Measurements from ENCODE around the gene MYO15B. TPM values are rescaled to one million over a fixed set of nuclear protein-coding genes. Genes with fewer than 3 reads are reported as not detected.
A peak's percentile ranks its signal among the peaks of the same experiment; 100 is the strongest.
"Not testable (repeated sequence)": the region's sequence is repeated elsewhere in the genome, so short reads cannot be mapped to it uniquely, and the experiment has no call there.

Gene MYO15B
- total RNA-seq, 1 donor from 2014 or later, result 18.1 TPM

- DNase-seq (ENCODE audit: low spot score), result no peak
- H3K36me3 Mint-ChIP-seq (ENCODE audit: low read depth), result no peaks in the 10 kb centered on the region
- no peak overlapping the region for H3K27ac Mint-ChIP-seq
- no peak overlapping the region for H3K4me3 Mint-ChIP-seq
- no peaks in the 10 kb centered on the region for H3K27me3 Mint-ChIP-seq (ENCODE audit: insufficient read depth)
- H3K9me3 Mint-ChIP-seq, result no peaks in the 10 kb centered on the region
- no peaks in the 10 kb centered on the region for H3K4me1 Mint-ChIP-seq (ENCODE audit: low read depth)
- intact Hi-C loops (cut with micrococcal nuclease), result no loop called here
Measured at GRCh38 chr17:75632428-75632827, 44.8 kb downstream of the MYO15B start.

GRCh38 chr17:75632863-75633485 lies 45.4 kb downstream of the MYO15B start, which contains the start of gene SMIM5:
Gene SMIM5, plus strand, starts transcription at chr17:75633434. Its CDS starts 6,768 bp downstream, at chr17:75640202.
- Mint-ChIP-seq H3K4me3 (no peak within 1 kb of the TSS), H3K27me3 (ENCODE audit: insufficient read depth) (no peaks in the 10 kb centered on the region), H3K27ac (no peak within 1 kb of the TSS), H3K4me1 (ENCODE audit: low read depth) (no peaks in the 10 kb centered on the region), H3K9me3 (no peaks in the 10 kb centered on the region), H3K36me3 (ENCODE audit: low read depth) (no peaks in the 10 kb centered on the region)
- peak; percentile 77 for DNase-seq (ENCODE audit: low spot score)
- intact Hi-C loops (cut with micrococcal nuclease), result loop anchor here (1.0 kb wide), 3 partner anchors 42 to 207 kb away; no protein-coding TSS in a partner anchor

- H3K27ac Mint-ChIP-seq, result no peak overlapping the region
- H3K4me3 Mint-ChIP-seq, result no peak overlapping the region
- H3K4me1 Mint-ChIP-seq (ENCODE audit: low read depth), result no peaks in the 10 kb centered on the region
Measured at GRCh38 chr17:75633486-75634375, 46.1 kb downstream of the MYO15B start.

GRCh38 chr17:75634376-75634740 lies 46.8 kb downstream of the MYO15B start:
- Mint-ChIP-seq H3K9me3 (no peaks in the 10 kb centered on the region), H3K4me1 (ENCODE audit: low read depth) (no peaks in the 10 kb centered on the region), H3K27me3 (ENCODE audit: insufficient read depth) (no peaks in the 10 kb centered on the region), H3K4me3 (no peak overlapping the region), H3K36me3 (ENCODE audit: low read depth) (no peaks in the 10 kb centered on the region), H3K27ac (no peak overlapping the region)
- no peak for DNase-seq (ENCODE audit: low spot score)
- intact Hi-C loops (cut with micrococcal nuclease), result no loop called here

More at GRCh38 chr17:75633486-75634375, 46.1 kb downstream of the MYO15B start:
- Mint-ChIP-seq H3K36me3 (ENCODE audit: low read depth) (no peaks in the 10 kb centered on the region), H3K9me3 (no peaks in the 10 kb centered on the region), H3K27me3 (ENCODE audit: insufficient read depth) (no peaks in the 10 kb centered on the region)
- intact Hi-C loops (cut with micrococcal nuclease), result loop anchor here (1.0 kb wide), 3 partner anchors 42 to 207 kb away; no protein-coding TSS in a partner anchor
- peak; percentile 41 for DNase-seq (ENCODE audit: low spot score)

GRCh38 chr17:75634754-75635609 lies 47.4 kb downstream of the MYO15B start:
- Mint-ChIP-seq H3K4me3 (no peak overlapping the region), H3K27me3 (ENCODE audit: insufficient read depth) (no peaks in the 10 kb centered on the region), H3K27ac (no peak overlapping the region), H3K9me3 (no peaks in the 10 kb centered on the region), H3K4me1 (ENCODE audit: low read depth) (no peaks in the 10 kb centered on the region), H3K36me3 (ENCODE audit: low read depth) (no peaks in the 10 kb centered on the region)
- intact Hi-C loops (cut with micrococcal nuclease), result no loop called here
- no peak for DNase-seq (ENCODE audit: low spot score)

- H3K27ac Mint-ChIP-seq, result no peak overlapping the region
- DNase-seq (ENCODE audit: low spot score), result no peak
- H3K4me3 Mint-ChIP-seq, result no peak overlapping the region
- H3K9me3 Mint-ChIP-seq, result no peaks in the 10 kb centered on the region
- no peaks in the 10 kb centered on the region for H3K36me3 Mint-ChIP-seq (ENCODE audit: low read depth)
- intact Hi-C loops (cut with micrococcal nuclease), result no loop called here
- no peaks in the 10 kb centered on the region for H3K4me1 Mint-ChIP-seq (ENCODE audit: low read depth)
- H3K27me3 Mint-ChIP-seq (ENCODE audit: insufficient read depth), result no peaks in the 10 kb centered on the region
Measured at GRCh38 chr17:75635610-75636202, 48.1 kb downstream of the MYO15B start.

GRCh38 chr17:75636381-75637142 lies 49.0 kb downstream of the MYO15B start:
- Mint-ChIP-seq H3K36me3 (ENCODE audit: low read depth) (no peaks in the 10 kb centered on the region), H3K4me3 (no peak overlapping the region), H3K27ac (no peak overlapping the region), H3K9me3 (no peaks in the 10 kb centered on the region), H3K4me1 (ENCODE audit: low read depth) (no peaks in the 10 kb centered on the region), H3K27me3 (ENCODE audit: insufficient read depth) (no peaks in the 10 kb centered on the region)
- intact Hi-C loops (cut with micrococcal nuclease), result no loop called here
- DNase-seq (ENCODE audit: low spot score), result no peak

- Mint-ChIP-seq H3K27ac (no peak overlapping the region), H3K4me1 (ENCODE audit: low read depth) (no peaks in the 10 kb centered on the region), H3K27me3 (ENCODE audit: insufficient read depth) (no peaks in the 10 kb centered on the region), H3K4me3 (no peak overlapping the region), H3K9me3 (no peaks in the 10 kb centered on the region), H3K36me3 (ENCODE audit: low read depth) (no peaks in the 10 kb centered on the region)
- no peak for DNase-seq (ENCODE audit: low spot score)
- intact Hi-C loops (cut with micrococcal nuclease), result no loop called here
Measured at GRCh38 chr17:75637143-75637538, 49.5 kb downstream of the MYO15B start.

GRCh38 chr17:75637551-75637950 lies 50.0 kb downstream of the MYO15B start:
- intact Hi-C loops (cut with micrococcal nuclease), result no loop called here
- H3K27ac Mint-ChIP-seq, result no peak overlapping the region
- H3K9me3 Mint-ChIP-seq, result no peaks in the 10 kb centered on the region
- no peak for DNase-seq (ENCODE audit: low spot score)
- H3K27me3 Mint-ChIP-seq (ENCODE audit: insufficient read depth), result no peaks in the 10 kb centered on the region
- no peak overlapping the region for H3K4me3 Mint-ChIP-seq
- H3K36me3 Mint-ChIP-seq (ENCODE audit: low read depth), result no peaks in the 10 kb centered on the region
- H3K4me1 Mint-ChIP-seq (ENCODE audit: low read depth), result no peaks in the 10 kb centered on the region

GRCh38 chr17:75638039-75638438 lies 50.4 kb downstream of the MYO15B start:
- H3K4me1 Mint-ChIP-seq (ENCODE audit: low read depth); H3K9me3 Mint-ChIP-seq; H3K27ac Mint-ChIP-seq; H3K27me3 Mint-ChIP-seq (ENCODE audit: insufficient read depth); DNase-seq (ENCODE audit: low spot score); H3K4me3 Mint-ChIP-seq; H3K36me3 Mint-ChIP-seq (ENCODE audit: low read depth); intact Hi-C loops (cut with micrococcal nuclease): not testable (repeated sequence)

GRCh38 chr17:75638893-75639292 lies 51.3 kb downstream of the MYO15B start:
- Mint-ChIP-seq H3K4me3 (no peak overlapping the region), H3K9me3 (no peaks in the 10 kb centered on the region), H3K27me3 (ENCODE audit: insufficient read depth) (no peaks in the 10 kb centered on the region), H3K36me3 (ENCODE audit: low read depth) (no peaks in the 10 kb centered on the region), H3K27ac (no peak overlapping the region), H3K4me1 (ENCODE audit: low read depth) (no peaks in the 10 kb centered on the region)
- intact Hi-C loops (cut with micrococcal nuclease), result no loop called here
- DNase-seq (ENCODE audit: low spot score), result no peak

- no peaks in the 10 kb centered on the region for H3K4me1 Mint-ChIP-seq (ENCODE audit: low read depth)
- no peak overlapping the region for H3K4me3 Mint-ChIP-seq
- H3K36me3 Mint-ChIP-seq (ENCODE audit: low read depth), result no peaks in the 10 kb centered on the region
- no peaks in the 10 kb centered on the region for H3K27me3 Mint-ChIP-seq (ENCODE audit: insufficient read depth)
- DNase-seq (ENCODE audit: low spot score), result no peak
- no peak overlapping the region for H3K27ac Mint-ChIP-seq
- H3K9me3 Mint-ChIP-seq, result no peaks in the 10 kb centered on the region
- intact Hi-C loops (cut with micrococcal nuclease), result no loop called here
Measured at GRCh38 chr17:75639327-75639726, 51.7 kb downstream of the MYO15B start.
